Measurements from ENCODE around the gene ABHD10. TPM values are rescaled to one million over a fixed set of nuclear protein-coding genes. Genes with fewer than 3 reads are reported as not detected.

ABHD10 gene
- total and polyA plus RNA-seq, 10 of the 15 experiments (the other 5 are each of a cell fraction or from before 2014, with no cell fraction given), result 12.3 to 51.0 (median 28.9) TPM

- no TSS peak for BruUV-seq (replicated peaks)
- ChIA-PET CTCF (interaction anchor here (0.7 to 15.4 kb wide), 36 partner anchors 9 to 411 kb away, joined by 3 to 467 read pairs (median 5); partner anchors contain the start of genes ABHD10, PHLDB2, TAGLN3 and TMPRSS7), RAD21 (ENCODE audit: unreplicated experiment) (interaction anchor here (0.6 to 7.8 kb wide), 25 partner anchors 8 to 411 kb away, joined by 3 to 158 read pairs (median 5); partner anchors contain the start of genes ABHD10, PHLDB2 and TAGLN3), SMC1A (ENCODE audit: uncharacterized antibody, unreplicated experiment) (interaction anchor here (0.6 to 21.1 kb wide), 20 partner anchors 9 to 320 kb away, joined by 3 to 417 read pairs (median 6); partner anchors contain the start of genes ABHD10 and TAGLN3), POLR2A (interaction anchor here (0.5 to 1.8 kb wide), 7 partner anchors 10 to 283 kb away, joined by 3 to 9 read pairs (median 6); partner anchors contain the start of gene ABHD10)
- Histone ChIP-seq H3K9me3 (replicated peaks; ENCODE audit: control insufficient read depth, insufficient read depth, low read length) (no peaks in the 10 kb centered on the region), H3K4me3 (no peak overlapping the region), H3K9ac (ENCODE audit: control insufficient read depth, insufficient read depth, low read length) (no peak overlapping the region), H2AFZ (ENCODE audit: control insufficient read depth, low read depth, low read length) (no peak overlapping the region), H3K4me2 (ENCODE audit: control insufficient read depth, insufficient read depth) (no peak overlapping the region), H4K20me1 (ENCODE audit: control insufficient read depth, insufficient read depth) (no peaks in the 10 kb centered on the region), H3K27me3 (replicated peaks in 1 of 2; ENCODE audit: control insufficient read depth in 2 of 2, insufficient read depth in 2 of 2, low read length in 1 of 2) (no peaks in the 10 kb centered on the region), H3K79me2 (ENCODE audit: control insufficient read depth, insufficient read depth, low read length) (no peaks in the 10 kb centered on the region), H3K27ac (ENCODE audit: control insufficient read depth, insufficient read depth) (no peak overlapping the region), H3K36me3 (ENCODE audit: control insufficient read depth in 2 of 2, insufficient read depth in 2 of 2, low read length in 1 of 2) (no peaks in the 10 kb centered on the region; a peak in 1 of 4 replicates), H3K4me1 (ENCODE audit: control insufficient read depth, insufficient read depth, low read length) (no peaks in the 10 kb centered on the region)
- WGBS (ENCODE audit: insufficient coverage, insufficient replicate concordance, low lambda C conversion rate, missing lambda C conversion rate), result 59% methylated on average over 3 of the region's 3 CpGs
- intact Hi-C loops (cut with micrococcal nuclease; ENCODE audit: unreplicated experiment) (loop anchor here (1.0 kb wide), 2 partner anchors 24 to 54 kb away; no protein-coding TSS in a partner anchor), in situ Hi-C loops (cut with MboI) (no loop called here)
- FAIRE-seq, result peak; percentile 91
- DNase-seq (ENCODE audit: low read depth, low spot score), result no peak
- peak; percentile 96 for ATAC-seq
- TF ChIP-seq ZBTB4 (CRISPR knock-in tag; IDR thresholded peaks at IDR 0.05) (no peak), RAD21 (IDR thresholded peaks at IDR 0.05; ENCODE audit: insufficient read depth, low read depth, low read length) (peak; percentile 65), MLLT1 (IDR thresholded peaks at IDR 0.05) (no peak), POLR2AphosphoS2 (IDR thresholded peaks at IDR 0.05; ENCODE audit: low read depth, low read length) (no peak), ATF2 (IDR thresholded peaks at IDR 0.05; ENCODE audit: low read length) (no peak), NKRF (conservative IDR thresholded peaks at IDR 0.05) (no peak), ZNF687 (IDR thresholded peaks at IDR 0.05) (no peak), ASH2L (IDR thresholded peaks at IDR 0.05; ENCODE audit: borderline replicate concordance, low read depth) (no peak), NRF1 (conservative IDR thresholded peaks at IDR 0.05; ENCODE audit: low read depth, low read length) (no peak)
Observed at GRCh38 chr3:111989061-111989678, 10.3 kb downstream of the ABHD10 start.

Data from GM12878 (cell line).